GM12878 (cell line): ENCODE data around the gene DIP2C. TPM values are rescaled to one million over a fixed set of nuclear protein-coding genes. Genes with fewer than 3 reads are reported as not detected.

ENCODE experiments used
- ATAC-seq: fragments of 200-7000 bp; cut with Tn5 transposase; 3 replicates; pipeline ENCODE4 v1.9.1; 2020; ENCODE audit warnings: mild to moderate bottlenecking, moderate library complexity
- BruUV-seq: library from RNA; stranded (reverse); fragments of 400-500 nt; replicated peaks from 2 replicates; lab custom pipeline; 2021; lab: Mats Ljungman, UMichigan
- CTCF ChIA-PET: fragments of 300-600 bp; sonication (Branson Sonifier 250); formaldehyde crosslinking; extraction: SDS; loops from one replicate; lab custom pipeline; 2021; ENCODE audit warnings: inconsistent platforms; lab: Yijun Ruan, JAX
- POLR2A ChIA-PET: fragments of 350-600 bp; formaldehyde crosslinking; extraction: SDS; loops from one replicate; lab custom pipeline; 2021; ENCODE audit warnings: inconsistent platforms; lab: Charles Lee
- RAD21 ChIA-PET: fragments of 300-600 bp; sonication (Branson Sonifier 250); formaldehyde crosslinking; loops from one replicate; lab custom pipeline; 2023; ENCODE audit warnings: antibody characterized with exemption; ENCODE audit not compliant: unreplicated experiment; lab: Charles Lee
- SMC1A ChIA-PET: fragments of 300-600 bp; sonication (Branson Sonifier 250); formaldehyde crosslinking; loops from one replicate; lab custom pipeline; 2023; ENCODE audit not compliant: unreplicated experiment, uncharacterized antibody; lab: Charles Lee
- DNase-seq: peaks from one replicate; pipeline ENCODE4 v3.0.0-alpha.2; 2011; ENCODE audit warnings: low read depth, low spot score
- FAIRE-seq: peaks from 3 replicates; lab custom pipeline; 2011; peaks lifted over from hg19 to GRCh38; lab: Jason Lieb, UNC
- H2AFZ ChIP-seq: 2 replicates; pipeline ENCODE4 v1.6.0; 2011; ENCODE audit warnings: low read depth, low read length, control low read depth; ENCODE audit not compliant: control insufficient read depth
- H3K27ac ChIP-seq: 2 replicates; pipeline ENCODE4 v1.5.1; 2011; ENCODE audit warnings: control low read depth; ENCODE audit not compliant: control insufficient read depth, insufficient read depth
- H3K27me3 ChIP-seq, 2 experiments: replicated peaks in 1 of 2; 2 replicates each; pipeline versions ENCODE4 v1.6.0 to v1.6.1; 2011; ENCODE audit warnings: low read length in 1 of 2; ENCODE audit not compliant: control insufficient read depth in 2 of 2, insufficient read depth in 2 of 2
- H3K36me3 ChIP-seq, 2 experiments: 2 replicates each; pipeline ENCODE4 v1.5.1; 2011; ENCODE audit warnings: low read length in 1 of 2; ENCODE audit not compliant: control insufficient read depth in 2 of 2, insufficient read depth in 2 of 2
- H3K4me1 ChIP-seq: 2 replicates; pipeline ENCODE4 v1.6.1; 2011; ENCODE audit warnings: mild to moderate bottlenecking, low read length, moderate library complexity, mixed read lengths; ENCODE audit not compliant: control insufficient read depth, insufficient read depth
- H3K4me2 ChIP-seq: 2 replicates; pipeline ENCODE4 v1.6.0; 2011; ENCODE audit warnings: control low read depth; ENCODE audit not compliant: control insufficient read depth, insufficient read depth
- H3K4me3 ChIP-seq: fragments of 200-600 bp; sonication (generic); 2 replicates; pipeline ENCODE4 v1.5.1; 2016
- H3K79me2 ChIP-seq: 2 replicates; pipeline ENCODE4 v1.6.0; 2011; ENCODE audit warnings: low read length; ENCODE audit not compliant: control insufficient read depth, insufficient read depth
- H3K9ac ChIP-seq: 2 replicates; pipeline ENCODE4 v1.8.0; 2011; ENCODE audit warnings: low read length, control low read depth, mixed read lengths; ENCODE audit not compliant: control insufficient read depth, insufficient read depth
- H3K9me3 ChIP-seq: replicated peaks from 3 replicates; pipeline ENCODE4 v1.5.1; 2011; ENCODE audit warnings: mild to moderate bottlenecking, low read length; ENCODE audit not compliant: control insufficient read depth, insufficient read depth
- H4K20me1 ChIP-seq: 2 replicates; pipeline ENCODE4 v1.6.0; 2011; ENCODE audit not compliant: control insufficient read depth, insufficient read depth
- CBFB ChIP-seq: IDR thresholded peaks from 2 replicates; pipeline ENCODE4 v1.6.1; 2016; ENCODE audit warnings: antibody characterized with exemption, low read depth
- EZH2 ChIP-seq: IDR thresholded peaks from 2 replicates; pipeline ENCODE4 v1.6.1; 2012; ENCODE audit warnings: low read depth, mild to moderate bottlenecking, control low read depth, inconsistent platforms, low read length, borderline replicate concordance; ENCODE audit not compliant: control insufficient read depth
- HDAC6 ChIP-seq: fragments of 200-600 bp; sonication (generic); IDR thresholded peaks from one replicate; pipeline ENCODE4 v1.8.0; 2017; ENCODE audit warnings: antibody characterized with exemption; ENCODE audit not compliant: unreplicated experiment
- LARP7 ChIP-seq: fragments of 450-650 bp; IDR thresholded peaks from 2 replicates; pipeline ENCODE4 v1.6.1; 2017; ENCODE audit warnings: mild to moderate bottlenecking
- MTA2 ChIP-seq: fragments of 450-650 bp; IDR thresholded peaks from 2 replicates; pipeline ENCODE4 v1.6.1; 2016; ENCODE audit warnings: low read depth, mild to moderate bottlenecking, moderate library complexity
- TBL1XR1 ChIP-seq: IDR thresholded peaks from 2 replicates; pipeline ENCODE4 v1.6.1; 2012; ENCODE audit warnings: low read depth, low read length, improper control_type of control experiment
- ZNF24 ChIP-seq: fragments of 450-650 bp; IDR thresholded peaks from 2 replicates; pipeline ENCODE4 v1.6.1; 2017; ENCODE audit warnings: antibody characterized with exemption, mild to moderate bottlenecking
- WGBS: methylation state at CpG from one replicate; pipeline ENCODE4 v1.1.6; 2016; ENCODE audit warnings: low lambda C conversion rate; ENCODE audit not compliant: insufficient replicate concordance, insufficient coverage; ENCODE audit errors: missing lambda C conversion rate; 5-methylcytosine and 5-hydroxymethylcytosine counted together
- in situ Hi-C: fragments of 300-500 bp; cut with MboI; formaldehyde crosslinking; loops from 9 replicates; pipeline ENCODE4 v1.14.3; 2018; ENCODE audit warnings: mixed read lengths
- intact Hi-C: fragments of 100-400 bp; cut with micrococcal nuclease; formaldehyde crosslinking; loops from one replicate; pipeline ENCODE4 v1.14.2; 2022; ENCODE audit not compliant: unreplicated experiment
- polyA plus RNA-seq, 11 experiments: library from polyadenylated mRNA; depleted of rRNA in 4 of 11; unstranded in 6 of 11; stranded (reverse) in 5 of 11; fragments of >200 nt; fragmentation: Nextera tagmentation in 4 of 11; fragmentation: Illumina TruSeq in 1 of 11; extraction: Ambion mirVana in 4 of 11; extraction: Trizol in 1 of 11; gene quantifications; 1 replicate in 1 of 11; 2 replicates in 10 of 11; pipeline versions ENCODE4 v1.2.1 to v1.2.3, GENCODE V29; 2011 to 2016; ENCODE audit warnings: inconsistent platforms in 2 of 11, missing spikeins in 2 of 11, low read depth in 1 of 11
- total RNA-seq, 4 experiments: library from RNA; depleted of rRNA in 3 of 4; stranded (reverse); fragments of >200 nt in 3 of 4; fragmentation: Illumina TruSeq in 1 of 4; extraction: Trizol in 1 of 4; gene quantifications; 2 replicates each; pipeline versions ENCODE4 v1.2.1 to v1.2.3, GENCODE V29; 2013 to 2021
- TF ChIP-seq, protein P1 (sequence below): fragments of 450-650 bp; formaldehyde crosslinking; IDR thresholded peaks from 2 replicates; pipeline ENCODE4 v1.4.0; 2020; ENCODE audit warnings: mild to moderate bottlenecking, moderate library complexity
- TF ChIP-seq, protein P2 (sequence below): fragments of 450-650 bp; IDR thresholded peaks from 2 replicates; pipeline ENCODE4 v1.6.1; 2016; ENCODE audit warnings: mild to moderate bottlenecking, moderate library complexity, borderline replicate concordance
- TF ChIP-seq, protein P3 (sequence below): IDR thresholded peaks from 2 replicates; pipeline ENCODE4 v1.6.1; 2011; ENCODE audit warnings: borderline replicate concordance, low read depth, mild to moderate bottlenecking, moderate library complexity, mixed read lengths, low read length; ENCODE audit not compliant: insufficient read depth; ENCODE audit errors: extremely low read length

DIP2C gene
- total and polyA plus RNA-seq, 10 of the 15 experiments (the other 5 are each of a cell fraction or from before 2014, with no cell fraction given) = 0.01 to 0.10 (median 0.06) TPM

DNA sequence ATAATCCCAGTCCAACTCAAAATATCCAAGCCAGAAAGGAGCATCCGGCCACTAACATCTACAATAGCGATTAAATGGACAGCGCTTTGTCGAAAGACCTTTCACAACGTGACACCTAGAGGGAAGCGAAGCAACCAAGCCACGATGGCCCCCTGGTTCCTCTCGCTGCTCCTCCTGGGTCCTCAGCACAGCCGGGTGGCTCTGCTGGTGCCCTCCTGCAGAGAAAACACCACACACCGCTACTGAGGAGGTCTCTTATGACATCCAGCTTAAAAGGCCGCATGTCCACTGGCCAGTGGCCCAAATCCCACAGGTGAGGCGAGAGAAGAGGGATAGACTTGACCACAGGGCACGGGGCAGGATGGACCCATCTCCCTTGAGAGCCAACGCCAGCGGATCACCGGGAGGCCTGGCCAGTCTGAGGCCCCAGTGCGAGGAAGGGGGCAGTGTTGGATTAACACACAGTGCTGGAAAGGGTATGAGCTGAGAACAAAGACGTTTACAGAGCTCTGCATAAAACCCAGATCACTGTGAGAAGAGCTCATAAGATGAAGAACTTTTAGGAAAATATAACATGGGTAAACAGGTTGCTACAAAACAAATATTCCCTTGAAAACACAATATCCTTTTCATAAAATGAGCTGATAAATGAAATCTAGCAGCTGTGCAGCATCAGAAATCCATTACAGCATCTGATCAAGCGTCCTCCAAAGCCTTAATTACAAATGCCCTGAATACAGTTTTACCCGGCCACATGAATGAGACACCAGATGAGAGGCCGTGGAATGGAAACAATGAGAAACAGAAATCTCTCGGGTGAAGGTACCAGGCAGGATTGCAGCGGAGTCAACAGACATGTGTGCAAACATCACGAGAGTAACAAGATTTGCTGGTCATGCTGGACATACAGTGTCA, 236.7 kb downstream of the DIP2C start:
- SMC1A ChIA-PET = interaction anchor here (1.1 kb wide), 1 partner anchor 25 kb away, joined by 3 read pairs; no protein-coding TSS in a partner anchor
- H3K4me3 ChIP-seq = no peak overlapping the region
- POLR2A ChIA-PET = no interaction called here
- H2AFZ ChIP-seq = no peak overlapping the region
- DNase-seq = no peak
- no peak for FAIRE-seq
- BruUV-seq = no TSS peak
- in situ Hi-C loops = no loop called here
- H3K9ac ChIP-seq = no peak overlapping the region
- no peaks in the 10 kb centered on the region for H3K36me3 ChIP-seq
- H3K27ac ChIP-seq = no peak overlapping the region
- no peak overlapping the region for H3K4me2 ChIP-seq
- no peaks in the 10 kb centered on the region for H3K9me3 ChIP-seq
- intact Hi-C loops = no loop called here
- no peaks in the 10 kb centered on the region for H3K79me2 ChIP-seq
- CTCF ChIA-PET = no interaction called here
- peaks cover 0 to 6% of the 10 kb centered on the region in 2 experiments; a peak in 2 of 4 replicates for H3K27me3 ChIP-seq
- 73% methylated on average over 24 of the region's 24 CpGs for WGBS
- RAD21 ChIA-PET = no interaction called here
- H3K4me1 ChIP-seq = peaks cover 13% of the 10 kb centered on the region
- ATAC-seq = no peak
- no peaks in the 10 kb centered on the region for H4K20me1 ChIP-seq
- TF ChIP-seq ZNF24 = no peak
- TF ChIP-seq MTA2 = no peak
- TF ChIP-seq HDAC6 = no peak
- TF ChIP-seq, protein P1, sequence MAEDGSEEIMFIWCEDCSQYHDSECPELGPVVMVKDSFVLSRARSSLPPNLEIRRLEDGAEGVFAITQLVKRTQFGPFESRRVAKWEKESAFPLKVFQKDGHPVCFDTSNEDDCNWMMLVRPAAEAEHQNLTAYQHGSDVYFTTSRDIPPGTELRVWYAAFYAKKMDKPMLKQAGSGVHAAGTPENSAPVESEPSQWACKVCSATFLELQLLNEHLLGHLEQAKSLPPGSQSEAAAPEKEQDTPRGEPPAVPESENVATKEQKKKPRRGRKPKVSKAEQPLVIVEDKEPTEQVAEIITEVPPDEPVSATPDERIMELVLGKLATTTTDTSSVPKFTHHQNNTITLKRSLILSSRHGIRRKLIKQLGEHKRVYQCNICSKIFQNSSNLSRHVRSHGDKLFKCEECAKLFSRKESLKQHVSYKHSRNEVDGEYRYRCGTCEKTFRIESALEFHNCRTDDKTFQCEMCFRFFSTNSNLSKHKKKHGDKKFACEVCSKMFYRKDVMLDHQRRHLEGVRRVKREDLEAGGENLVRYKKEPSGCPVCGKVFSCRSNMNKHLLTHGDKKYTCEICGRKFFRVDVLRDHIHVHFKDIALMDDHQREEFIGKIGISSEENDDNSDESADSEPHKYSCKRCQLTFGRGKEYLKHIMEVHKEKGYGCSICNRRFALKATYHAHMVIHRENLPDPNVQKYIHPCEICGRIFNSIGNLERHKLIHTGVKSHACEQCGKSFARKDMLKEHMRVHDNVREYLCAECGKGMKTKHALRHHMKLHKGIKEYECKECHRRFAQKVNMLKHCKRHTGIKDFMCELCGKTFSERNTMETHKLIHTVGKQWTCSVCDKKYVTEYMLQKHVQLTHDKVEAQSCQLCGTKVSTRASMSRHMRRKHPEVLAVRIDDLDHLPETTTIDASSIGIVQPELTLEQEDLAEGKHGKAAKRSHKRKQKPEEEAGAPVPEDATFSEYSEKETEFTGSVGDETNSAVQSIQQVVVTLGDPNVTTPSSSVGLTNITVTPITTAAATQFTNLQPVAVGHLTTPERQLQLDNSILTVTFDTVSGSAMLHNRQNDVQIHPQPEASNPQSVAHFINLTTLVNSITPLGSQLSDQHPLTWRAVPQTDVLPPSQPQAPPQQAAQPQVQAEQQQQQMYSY (CRISPR knock-in tag) = no peak
- TF ChIP-seq EZH2 = no peak
- TF ChIP-seq CBFB = no peak
- TF ChIP-seq TBL1XR1 = no peak
- TF ChIP-seq, protein P2, sequence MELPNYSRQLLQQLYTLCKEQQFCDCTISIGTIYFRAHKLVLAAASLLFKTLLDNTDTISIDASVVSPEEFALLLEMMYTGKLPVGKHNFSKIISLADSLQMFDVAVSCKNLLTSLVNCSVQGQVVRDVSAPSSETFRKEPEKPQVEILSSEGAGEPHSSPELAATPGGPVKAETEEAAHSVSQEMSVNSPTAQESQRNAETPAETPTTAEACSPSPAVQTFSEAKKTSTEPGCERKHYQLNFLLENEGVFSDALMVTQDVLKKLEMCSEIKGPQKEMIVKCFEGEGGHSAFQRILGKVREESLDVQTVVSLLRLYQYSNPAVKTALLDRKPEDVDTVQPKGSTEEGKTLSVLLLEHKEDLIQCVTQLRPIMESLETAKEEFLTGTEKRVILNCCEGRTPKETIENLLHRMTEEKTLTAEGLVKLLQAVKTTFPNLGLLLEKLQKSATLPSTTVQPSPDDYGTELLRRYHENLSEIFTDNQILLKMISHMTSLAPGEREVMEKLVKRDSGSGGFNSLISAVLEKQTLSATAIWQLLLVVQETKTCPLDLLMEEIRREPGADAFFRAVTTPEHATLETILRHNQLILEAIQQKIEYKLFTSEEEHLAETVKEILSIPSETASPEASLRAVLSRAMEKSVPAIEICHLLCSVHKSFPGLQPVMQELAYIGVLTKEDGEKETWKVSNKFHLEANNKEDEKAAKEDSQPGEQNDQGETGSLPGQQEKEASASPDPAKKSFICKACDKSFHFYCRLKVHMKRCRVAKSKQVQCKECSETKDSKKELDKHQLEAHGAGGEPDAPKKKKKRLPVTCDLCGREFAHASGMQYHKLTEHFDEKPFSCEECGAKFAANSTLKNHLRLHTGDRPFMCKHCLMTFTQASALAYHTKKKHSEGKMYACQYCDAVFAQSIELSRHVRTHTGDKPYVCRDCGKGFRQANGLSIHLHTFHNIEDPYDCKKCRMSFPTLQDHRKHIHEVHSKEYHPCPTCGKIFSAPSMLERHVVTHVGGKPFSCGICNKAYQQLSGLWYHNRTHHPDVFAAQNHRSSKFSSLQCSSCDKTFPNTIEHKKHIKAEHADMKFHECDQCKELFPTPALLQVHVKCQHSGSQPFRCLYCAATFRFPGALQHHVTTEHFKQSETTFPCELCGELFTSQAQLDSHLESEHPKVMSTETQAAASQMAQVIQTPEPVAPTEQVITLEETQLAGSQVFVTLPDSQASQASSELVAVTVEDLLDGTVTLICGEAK = no peak
- TF ChIP-seq, protein P3, sequence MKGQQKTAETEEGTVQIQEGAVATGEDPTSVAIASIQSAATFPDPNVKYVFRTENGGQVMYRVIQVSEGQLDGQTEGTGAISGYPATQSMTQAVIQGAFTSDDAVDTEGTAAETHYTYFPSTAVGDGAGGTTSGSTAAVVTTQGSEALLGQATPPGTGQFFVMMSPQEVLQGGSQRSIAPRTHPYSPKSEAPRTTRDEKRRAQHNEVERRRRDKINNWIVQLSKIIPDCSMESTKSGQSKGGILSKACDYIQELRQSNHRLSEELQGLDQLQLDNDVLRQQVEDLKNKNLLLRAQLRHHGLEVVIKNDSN = no peak
- no peak for TF ChIP-seq LARP7
